Mesodermal cell (in vitro differentiated cells): ENCODE data around the gene ACSL4.

Source experiments
- H3K27ac ChIP-seq: 2 replicates; pipeline ENCODE4 v1.7.0; 2013; ENCODE audit warnings: mild to moderate bottlenecking, low read depth, low read length, moderate library complexity; ENCODE audit not compliant: severe bottlenecking
- H3K36me3 ChIP-seq: 2 replicates; pipeline ENCODE4 v1.7.1; 2013; ENCODE audit warnings: mild to moderate bottlenecking, low read length, moderate library complexity; ENCODE audit not compliant: control insufficient read depth, insufficient read depth
- H3K4me1 ChIP-seq: one replicate; pipeline ENCODE4 v1.7.1; 2013; ENCODE audit warnings: mild to moderate bottlenecking, low read length; ENCODE audit not compliant: insufficient read depth, control insufficient read depth, poor library complexity, severe bottlenecking
- H3K4me3 ChIP-seq: 2 replicates; pipeline ENCODE4 v1.7.0; 2013; ENCODE audit warnings: low read length, control low read depth, mild to moderate bottlenecking; ENCODE audit not compliant: insufficient read depth, poor library complexity, severe bottlenecking; ENCODE audit errors: extremely low read depth
- H3K9me3 ChIP-seq: 2 replicates; pipeline ENCODE4 v1.7.1; 2013; ENCODE audit warnings: mild to moderate bottlenecking, low read length, moderate library complexity; ENCODE audit not compliant: control insufficient read depth
- WGBS, 2 experiments: methylation state at CpG; one replicate each; pipeline ENCODE4 v1.1.5; 2013; ENCODE audit warnings: missing lambda C conversion rate in 2 of 2; ENCODE audit not compliant: insufficient coverage in 2 of 2; 5-methylcytosine and 5-hydroxymethylcytosine counted together

The ACSL4 gene

DNA sequence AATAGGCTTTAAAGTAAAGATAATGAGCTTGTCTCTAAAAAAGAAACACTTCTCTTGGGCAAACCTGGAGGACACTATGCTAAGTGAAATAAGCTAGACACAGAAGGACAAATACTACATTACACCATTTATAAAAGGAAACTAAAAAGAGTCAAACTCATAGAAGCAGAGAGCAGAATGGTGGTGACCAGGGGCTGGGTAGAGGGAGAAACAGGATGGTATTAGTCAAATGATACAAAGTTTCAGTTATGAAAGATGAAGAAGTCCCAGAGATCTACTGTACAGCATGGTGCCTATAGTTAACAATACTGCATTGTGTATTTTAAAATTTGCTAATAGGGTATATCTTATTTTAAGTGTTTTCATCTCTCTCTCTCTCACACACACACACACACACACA is 28.5 kb downstream of the ACSL4 start:
- Histone ChIP-seq H3K4me1 (no peaks in the 10 kb centered on the region), H3K9me3 (no peaks in the 10 kb centered on the region), H3K27ac (no peak overlapping the region), H3K36me3 (peaks cover 2% of the 10 kb centered on the region), H3K4me3 (no peak overlapping the region)

- WGBS, 2 experiments = no CpG with 5 or more reads among the region's 2 CpGs
- Histone ChIP-seq H3K4me3 (no peak overlapping the region), H3K36me3 (peaks cover 2% of the 10 kb centered on the region), H3K27ac (no peak overlapping the region), H3K9me3 (no peaks in the 10 kb centered on the region), H3K4me1 (no peaks in the 10 kb centered on the region)
These were observed 35.2 kb downstream of the ACSL4 start for GRCh38 chrX:109697855-109698254.

DNA sequence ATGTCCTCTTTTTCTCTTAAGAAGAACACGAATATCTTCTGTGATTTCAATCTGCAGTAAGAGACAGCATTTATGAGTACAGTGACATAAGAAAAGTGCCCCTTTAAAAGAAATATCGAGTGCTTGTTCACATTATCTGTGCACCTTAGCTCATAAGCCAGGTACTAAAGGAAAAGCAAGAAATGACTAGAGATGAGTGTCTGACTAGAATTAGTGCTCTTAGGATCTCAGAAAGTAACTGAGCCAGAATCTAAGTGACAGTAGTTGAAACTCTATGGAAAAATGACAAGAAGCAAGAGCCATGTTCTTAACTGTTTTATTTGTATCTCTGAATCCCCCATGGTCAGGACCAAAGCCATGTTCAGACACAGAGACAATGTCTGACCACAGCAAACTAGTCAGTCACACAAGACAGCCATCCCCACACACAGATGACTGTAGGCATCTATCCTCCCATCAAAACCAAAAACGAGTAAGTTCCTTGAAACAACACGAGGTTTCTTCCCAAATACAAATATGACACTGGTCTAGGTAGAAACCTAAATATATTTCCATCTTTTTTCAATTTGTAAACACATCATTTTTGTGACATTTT is 36.8 kb downstream of the ACSL4 start:
- H3K9me3 ChIP-seq = no peaks in the 10 kb centered on the region
- H3K27ac ChIP-seq = no peak overlapping the region
- peaks cover 8% of the 10 kb centered on the region for H3K36me3 ChIP-seq
- H3K4me1 ChIP-seq = no peaks in the 10 kb centered on the region
- no peak overlapping the region for H3K4me3 ChIP-seq
- WGBS, 2 experiments = 90 to 100% methylated on average over 2 of the region's 4 CpGs

DNA sequence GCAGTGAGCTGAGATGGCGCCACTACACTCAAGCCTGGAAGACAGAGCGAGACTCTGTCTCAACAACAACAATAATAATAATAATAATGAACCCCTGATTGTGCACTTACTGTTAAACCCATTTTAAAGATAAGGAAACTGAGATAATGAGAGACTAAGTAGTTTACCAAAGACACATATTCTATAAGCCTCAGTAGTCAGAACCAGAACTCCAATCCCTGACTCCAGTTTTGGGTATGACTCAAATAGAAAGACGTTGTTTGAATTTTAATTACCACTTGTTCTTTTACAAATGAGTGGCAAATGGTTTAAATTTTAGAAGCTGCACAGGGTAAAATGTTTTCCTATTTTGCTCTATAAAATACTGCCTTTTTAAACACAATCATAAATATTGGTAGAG is 37.4 kb downstream of the ACSL4 start:
- H3K27ac ChIP-seq = no peak overlapping the region
- peaks cover 8% of the 10 kb centered on the region for H3K36me3 ChIP-seq
- H3K4me3 ChIP-seq = no peak overlapping the region
- no peaks in the 10 kb centered on the region for H3K4me1 ChIP-seq
- no peaks in the 10 kb centered on the region for H3K9me3 ChIP-seq
- no CpG with 5 or more reads among the region's 3 CpGs for WGBS, 2 experiments

DNA sequence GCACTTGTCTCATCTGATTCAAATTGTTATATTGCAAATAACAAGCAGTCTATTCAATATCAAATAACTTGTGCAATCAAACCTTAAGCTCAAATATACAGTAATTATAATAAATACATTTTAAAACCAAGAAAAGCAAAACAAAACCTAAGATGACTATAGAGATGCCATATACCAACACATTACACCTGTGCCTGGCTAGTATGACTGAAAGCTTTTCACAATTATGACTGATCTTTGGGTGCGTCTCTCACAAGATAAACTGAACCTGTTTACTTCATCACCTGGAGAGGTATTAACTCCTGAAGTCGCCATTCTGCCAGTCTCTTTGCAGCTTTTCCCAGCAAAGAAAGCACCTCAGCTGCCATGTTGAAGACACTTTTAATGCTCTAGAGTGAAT is 41.3 kb downstream of the ACSL4 start:
- no peaks in the 10 kb centered on the region for H3K4me1 ChIP-seq
- WGBS, 2 experiments = 100% methylated on average over 1 to 2 of the region's 2 CpGs

DNA sequence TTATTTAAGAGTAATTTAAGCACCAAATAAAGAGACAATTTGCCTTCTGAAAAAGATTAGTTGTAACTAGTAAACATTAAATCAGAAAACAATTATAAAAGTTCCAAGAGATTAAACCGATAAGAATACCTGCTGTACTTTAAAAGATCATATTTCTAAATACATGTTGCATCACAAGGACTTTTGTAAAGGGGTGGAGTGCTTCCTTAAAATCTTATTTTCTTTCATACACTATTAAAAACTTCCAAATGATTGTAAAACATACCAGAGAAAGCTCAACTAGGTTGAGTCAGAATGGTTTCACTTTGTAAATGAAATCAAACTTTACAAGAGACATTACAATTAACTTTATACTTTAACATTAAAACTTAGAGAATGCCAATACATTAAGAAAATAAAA is 41.8 kb downstream of the ACSL4 start:
- no peaks in the 10 kb centered on the region for H3K9me3 ChIP-seq
- H3K4me3 ChIP-seq = no peak overlapping the region
- peaks cover 5% of the 10 kb centered on the region for H3K36me3 ChIP-seq
- WGBS, 2 experiments = no CpG with 5 or more reads among the region's 1 CpG
- H3K27ac ChIP-seq = no peak overlapping the region
- no peaks in the 10 kb centered on the region for H3K4me1 ChIP-seq

More for the DNA sequence above, 41.3 kb downstream of the ACSL4 start:
- Histone ChIP-seq H3K4me3 (no peak overlapping the region), H3K9me3 (no peaks in the 10 kb centered on the region), H3K36me3 (peaks cover 5% of the 10 kb centered on the region), H3K27ac (no peak overlapping the region)

DNA sequence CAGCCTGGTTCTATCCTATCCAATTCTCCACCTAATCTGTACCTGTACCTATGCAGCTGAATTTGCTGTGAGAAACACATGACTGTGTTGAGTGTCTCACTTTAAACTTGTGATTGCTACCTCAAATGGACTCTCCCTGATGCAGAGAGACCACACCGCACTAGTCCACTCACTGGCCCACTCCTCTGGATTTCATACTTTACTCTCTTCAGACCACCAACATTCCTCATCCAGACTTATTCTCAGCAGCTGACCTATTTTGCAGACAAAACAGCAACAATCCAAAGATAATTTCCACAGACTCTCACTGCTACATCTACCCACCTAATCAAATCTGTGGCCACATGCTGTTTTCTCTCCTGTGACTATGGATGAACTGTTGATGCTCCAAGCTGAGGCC is 45.2 kb downstream of the ACSL4 start:
- H3K27ac ChIP-seq = no peak overlapping the region
- 100% methylated on average over 1 of the region's 1 CpG; no CpG with 5 or more reads in 1 of the 2 experiments for WGBS, 2 experiments
- no peaks in the 10 kb centered on the region for H3K9me3 ChIP-seq
- no peaks in the 10 kb centered on the region for H3K4me1 ChIP-seq
- peaks cover 11% of the 10 kb centered on the region for H3K36me3 ChIP-seq
- no peak overlapping the region for H3K4me3 ChIP-seq

DNA sequence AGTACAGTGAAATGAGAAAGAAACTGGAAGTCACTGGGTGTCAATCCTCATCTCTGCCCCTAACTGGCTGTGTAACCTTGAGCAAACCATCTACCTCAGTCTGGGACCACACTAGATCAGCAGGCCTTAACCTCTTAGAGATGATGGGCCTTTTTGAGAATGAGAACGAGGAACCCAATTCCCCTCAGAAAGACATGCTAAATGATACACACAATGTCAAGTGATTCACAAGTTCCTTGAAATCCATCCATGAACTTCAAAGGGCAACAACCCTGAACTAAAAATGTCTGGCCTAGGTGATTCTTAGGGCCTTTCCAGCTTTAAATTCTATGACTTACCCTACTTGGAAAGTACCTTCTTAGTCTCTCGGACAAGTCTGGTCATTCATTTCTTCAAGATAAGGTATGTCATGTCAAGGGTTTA is 47.4 kb downstream of the ACSL4 start:
- Histone ChIP-seq H3K4me1 (no peaks in the 10 kb centered on the region), H3K36me3 (peaks cover 21% of the 10 kb centered on the region), H3K27ac (no peak overlapping the region), H3K9me3 (no peaks in the 10 kb centered on the region), H3K4me3 (no peak overlapping the region)
- no CpG with 5 or more reads among the region's 2 CpGs for WGBS, 2 experiments

DNA sequence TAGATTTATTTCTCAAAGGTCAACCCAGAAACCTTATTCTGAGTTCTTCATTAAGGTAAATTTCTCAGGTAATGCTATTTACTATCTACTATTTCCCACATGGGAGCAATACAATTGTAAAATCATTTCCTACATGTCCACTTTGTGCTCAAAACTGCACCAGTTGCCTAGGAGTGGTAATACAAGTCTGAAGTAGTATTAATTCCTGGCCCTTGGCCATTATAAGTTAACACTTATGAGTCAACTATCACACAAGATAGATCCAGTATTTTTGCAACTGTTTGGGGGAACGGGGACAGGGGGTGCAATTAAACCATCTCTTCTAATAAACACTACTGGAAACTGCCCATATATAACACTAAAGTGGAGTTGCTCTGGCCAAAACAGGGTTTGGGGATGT is 48.9 kb downstream of the ACSL4 start:
- H3K4me3 ChIP-seq = no peak overlapping the region
- no peaks in the 10 kb centered on the region for H3K9me3 ChIP-seq
- H3K4me1 ChIP-seq = no peaks in the 10 kb centered on the region
- no CpG with 5 or more reads among the region's 1 CpG for WGBS, 2 experiments
- H3K36me3 ChIP-seq = peaks cover 32% of the 10 kb centered on the region
- H3K27ac ChIP-seq = no peak overlapping the region

- WGBS, 2 experiments = no CpG with 5 or more reads among the region's 2 CpGs
- no peaks in the 10 kb centered on the region for H3K9me3 ChIP-seq
- no peak overlapping the region for H3K4me3 ChIP-seq
- no peak overlapping the region for H3K27ac ChIP-seq
- H3K4me1 ChIP-seq = no peaks in the 10 kb centered on the region
- peaks cover 52% of the 10 kb centered on the region for H3K36me3 ChIP-seq
These were observed 51.5 kb downstream of the ACSL4 start for GRCh38 chrX:109681475-109682081.

DNA sequence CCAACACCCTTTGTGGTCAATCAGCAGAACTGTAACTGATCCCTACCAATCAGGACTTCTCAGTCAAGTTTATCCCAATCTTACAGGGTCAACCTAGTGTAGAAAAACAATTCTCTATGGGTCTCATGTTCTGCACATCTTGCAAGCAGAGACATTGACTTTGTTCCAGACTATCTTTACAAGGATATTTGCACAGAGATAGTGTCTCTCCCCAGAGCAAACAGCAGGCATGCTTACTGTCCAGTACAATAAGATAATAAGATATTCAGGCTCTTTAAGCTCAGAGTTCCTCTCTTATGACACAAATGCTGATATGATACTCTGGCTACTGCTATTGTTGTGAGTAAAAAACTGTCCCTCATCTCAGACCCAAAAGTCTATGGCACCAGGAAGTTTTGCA is 53.2 kb downstream of the ACSL4 start:
- Histone ChIP-seq H3K9me3 (no peaks in the 10 kb centered on the region), H3K4me3 (no peak overlapping the region), H3K36me3 (peaks cover 65% of the 10 kb centered on the region), H3K4me1 (no peaks in the 10 kb centered on the region), H3K27ac (no peak overlapping the region)
